K562 (cell line): ENCODE measurements around the gene PI4KA. TPM values are rescaled to one million over a fixed set of nuclear protein-coding genes. Genes with fewer than 3 reads are reported as not detected.
A peak's percentile ranks its signal among the peaks of the same experiment; 100 is the strongest.

Source experiments
- ATAC-seq: fragments of 200-7000 bp; cut with Tn5 transposase; 3 replicates; pipeline ENCODE4 v1.9.1; 2020; ENCODE audit warnings: moderate library complexity
- BruUV-seq: library from RNA; stranded (reverse); fragments of 400-500 nt; replicated peaks from 2 replicates; lab custom pipeline; 2021; lab: Mats Ljungman, UMichigan
- CTCF ChIA-PET: fragments of 300-600 bp; formaldehyde crosslinking; extraction: SDS; loops from one replicate; lab custom pipeline; 2021; ENCODE audit warnings: low intra/inter-chr PET ratio; lab: Yijun Ruan, JAX
- POLR2A ChIA-PET: fragments of 300-600, 350-650 bp; sonication (Branson Sonifier 250); formaldehyde crosslinking; extraction: SDS; loops from one replicate; lab custom pipeline; 2021; ENCODE audit warnings: antibody characterized with exemption, inconsistent platforms; lab: Yijun Ruan, JAX
- DNase-seq, 4 experiments: peaks; one replicate each; pipeline versions ENCODE4 v3.0.0 to v3.0.0-alpha.2; 2011 to 2018; ENCODE audit warnings: low spot score in 3 of 4, mixed read lengths in 3 of 4; ENCODE audit errors: extremely low read depth in 1 of 4
- FAIRE-seq: peaks from 2 replicates; lab custom pipeline; 2011; peaks lifted over from hg19 to GRCh38; lab: Jason Lieb, UNC
- H2AFZ ChIP-seq: 2 replicates; pipeline ENCODE4 v1.6.0; 2011; ENCODE audit warnings: low read depth, low read length, control low read depth, inconsistent platforms
- H3K27ac ChIP-seq: fragments of 200-600 bp; 3 replicates; pipeline ENCODE4 v1.8.0; 2011; ENCODE audit warnings: low read depth, mild to moderate bottlenecking, control low read depth, inconsistent platforms, low read length, moderate library complexity, mixed read lengths; ENCODE audit errors: extremely low read depth
- H3K27me3 ChIP-seq, 2 experiments: fragments of 300-600 bp in 1 of 2; 2 replicates in 1 of 2; 3 replicates in 1 of 2; pipeline versions ENCODE4 v1.6.0 to v1.8.0; 2011; ENCODE audit warnings: inconsistent platforms in 2 of 2, low read length in 2 of 2, mild to moderate bottlenecking in 1 of 2, mixed read lengths in 1 of 2, moderate library complexity in 1 of 2; ENCODE audit not compliant: control insufficient read depth in 2 of 2, insufficient read depth in 2 of 2
- H3K36me3 ChIP-seq: fragments of 300-600 bp; 3 replicates; pipeline ENCODE4 v1.8.0; 2011; ENCODE audit warnings: mild to moderate bottlenecking, low read length, inconsistent platforms; ENCODE audit not compliant: control insufficient read depth, insufficient read depth
- H3K4me1 ChIP-seq, 2 experiments: fragments of 200-600 bp in 1 of 2; replicated peaks in 1 of 2; 2 replicates in 1 of 2; 3 replicates in 1 of 2; pipeline versions ENCODE4 v1.5.1 to v1.8.0; 2011; ENCODE audit warnings: inconsistent platforms in 2 of 2, low read length in 2 of 2, mild to moderate bottlenecking in 1 of 2, mixed read lengths in 1 of 2, moderate library complexity in 1 of 2; ENCODE audit not compliant: control insufficient read depth in 2 of 2, insufficient read depth in 2 of 2
- H3K4me2 ChIP-seq: 2 replicates; pipeline ENCODE4 v1.6.1; 2011; ENCODE audit warnings: low read length, control low read depth, inconsistent platforms, mixed read lengths; ENCODE audit not compliant: insufficient read depth
- H3K4me3 ChIP-seq: fragments of 200-600 bp; sonication (generic), shearing (Covaris generic); 2 replicates; pipeline ENCODE4 v1.5.1; 2016; ENCODE audit warnings: control low read depth, inconsistent platforms
- H3K79me2 ChIP-seq: fragments of 200-600 bp; 3 replicates; pipeline ENCODE4 v1.8.0; 2011; ENCODE audit warnings: low read length, inconsistent platforms; ENCODE audit not compliant: control insufficient read depth, insufficient read depth
- H3K9ac ChIP-seq, 2 experiments: 2 replicates each; pipeline versions ENCODE4 v1.6.0 to v1.6.1; 2011; ENCODE audit warnings: low read depth in 2 of 2, low read length in 2 of 2, control low read depth in 1 of 2, inconsistent platforms in 1 of 2, mild to moderate bottlenecking in 1 of 2, mixed read lengths in 1 of 2; ENCODE audit not compliant: insufficient read depth in 1 of 2
- H3K9me1 ChIP-seq: one replicate; pipeline ENCODE4 v1.6.0; 2011; ENCODE audit warnings: inconsistent platforms, mild to moderate bottlenecking, low read length, moderate library complexity; ENCODE audit not compliant: control insufficient read depth, insufficient read depth
- H3K9me3 ChIP-seq: replicated peaks from 2 replicates; pipeline ENCODE4 v1.5.1; 2011; ENCODE audit warnings: low read depth, low read length, inconsistent platforms; ENCODE audit not compliant: control insufficient read depth, insufficient read depth
- H4K20me1 ChIP-seq: replicated peaks from 2 replicates; pipeline ENCODE4 v1.6.1; 2011; ENCODE audit warnings: low read length, inconsistent platforms, mixed read lengths; ENCODE audit not compliant: control insufficient read depth, insufficient read depth
- BCOR ChIP-seq: fragments of 450-650 bp; IDR thresholded peaks from 2 replicates; pipeline ENCODE4 v1.6.1; 2016
- KLF16 ChIP-seq: IDR thresholded peaks from 2 replicates; pipeline ENCODE4 v1.6.1; 2016; ENCODE audit warnings: antibody characterized with exemption
- NFE2 ChIP-seq: IDR thresholded peaks from 2 replicates; pipeline ENCODE4 v1.6.1; 2014; ENCODE audit warnings: antibody characterized with exemption, low read depth
- PCBP2 ChIP-seq: fragments of 200-400 bp; formaldehyde crosslinking; IDR thresholded peaks from 2 replicates; pipeline ENCODE4 v1.6.1; 2018; ENCODE audit warnings: low read length, low read depth, mild to moderate bottlenecking, moderate library complexity; ENCODE audit not compliant: poor library complexity, severe bottlenecking
- RCOR1 ChIP-seq, 2 experiments: IDR thresholded peaks; 2 replicates each; pipeline ENCODE4 v1.6.1; 2012; ENCODE audit warnings: low read depth in 2 of 2, low read length in 2 of 2, borderline replicate concordance in 1 of 2, improper control_type of control experiment in 1 of 2
- RUNX1 ChIP-seq: sonication (generic); IDR thresholded peaks from 2 replicates; pipeline ENCODE4 v1.6.1; 2016; ENCODE audit warnings: antibody characterized with exemption, low read depth
- SIN3B ChIP-seq: fragments of 450-650 bp; IDR thresholded peaks from 2 replicates; pipeline ENCODE4 v1.6.1; 2017; ENCODE audit warnings: low read depth, mild to moderate bottlenecking, moderate library complexity
- XRCC3 ChIP-seq: fragments of 450-650 bp; IDR thresholded peaks from 2 replicates; pipeline ENCODE4 v1.6.1; 2017; ENCODE audit warnings: mild to moderate bottlenecking, moderate library complexity
- ZNF274 ChIP-seq: IDR thresholded peaks from 2 replicates; pipeline ENCODE4 v1.6.1; 2011; ENCODE audit warnings: low read depth, mild to moderate bottlenecking, low read length, moderate library complexity, borderline replicate concordance
- ZNF507 ChIP-seq: conservative IDR thresholded peaks from 2 replicates; pipeline ENCODE4 v1.6.1; 2017; ENCODE audit warnings: missing genetic modification characterization, missing compliant biosample characterization
- ZNF785 ChIP-seq: fragments of 250-450 bp; sonication (Bioruptor Pico); IDR thresholded peaks from 2 replicates; pipeline ENCODE4 v1.4.0; 2020; ENCODE audit warnings: mild to moderate bottlenecking
- ZZZ3 ChIP-seq: fragments of 450-650 bp; IDR thresholded peaks from 2 replicates; pipeline ENCODE4 v1.6.1; 2016; ENCODE audit warnings: antibody characterized with exemption, mild to moderate bottlenecking, moderate library complexity
- WGBS: fragments of 100-300 bp; shearing (Covaris generic); methylation state at CpG from one replicate; pipeline ENCODE4 v1.1.6; 2016; ENCODE audit warnings: low coverage, mixed read lengths; ENCODE audit not compliant: insufficient coverage; ENCODE audit errors: missing lambda C conversion rate; 5-methylcytosine and 5-hydroxymethylcytosine counted together
- in situ Hi-C: fragments of 300-500 bp; cut with MboI; formaldehyde crosslinking; loops from 4 replicates; pipeline ENCODE4 v1.15.0; 2018; ENCODE audit warnings: inconsistent platforms, mixed read lengths
- intact Hi-C: fragments of 100-400 bp; cut with micrococcal nuclease; formaldehyde crosslinking; loops from 2 replicates; pipeline ENCODE4 v1.14.2; 2022
- polyA plus RNA-seq, 8 experiments: library from polyadenylated mRNA; depleted of rRNA in 4 of 8; stranded (reverse) in 5 of 8; unstranded in 3 of 8; fragments of >200 nt; fragmentation: Nextera tagmentation in 2 of 8; fragmentation: Illumina TruSeq in 1 of 8; extraction: Ambion mirVana in 2 of 8; extraction: Trizol in 1 of 8; gene quantifications; 2 replicates each; pipeline versions ENCODE4 v1.2.1 to v1.2.3, GENCODE V29; 2011 to 2014; ENCODE audit warnings: inconsistent platforms in 1 of 8, missing spikeins in 1 of 8
- total RNA-seq, 7 experiments: library from RNA; depleted of rRNA in 6 of 7; stranded (reverse); fragments of >200 nt in 6 of 7; fragmentation: Illumina TruSeq in 2 of 7; extraction: Trizol in 2 of 7; gene quantifications; 2 replicates each; pipeline versions ENCODE4 v1.2.1 to v1.2.3, GENCODE V29; 2011 to 2021; ENCODE audit warnings: low replicate concordance in 1 of 7
- TF ChIP-seq, protein P1 (sequence below): fragments of 450-650 bp; IDR thresholded peaks from 2 replicates; pipeline ENCODE4 v1.6.1; 2016
- TF ChIP-seq, protein P2 (sequence below): fragments of 450-650 bp; formaldehyde crosslinking; IDR thresholded peaks from 2 replicates; pipeline ENCODE4 v1.4.0; 2020; ENCODE audit warnings: mild to moderate bottlenecking, moderate library complexity
- TF ChIP-seq, protein P3 (sequence below), 2 experiments: fragments of 450-650 bp in 1 of 2; sonication (generic) in 1 of 2; formaldehyde crosslinking in 1 of 2; IDR thresholded peaks in 1 of 2; conservative IDR thresholded peaks in 1 of 2; 2 replicates each; pipeline versions ENCODE4 v1.6.1 to v1.8.1; 2016 to 2023; ENCODE audit warnings: mild to moderate bottlenecking in 2 of 2, moderate library complexity in 2 of 2, inconsistent platforms in 1 of 2, missing genetic modification reagents in 1 of 2
- TF ChIP-seq, protein P4 (sequence below): sonication (generic); formaldehyde crosslinking; IDR thresholded peaks from 2 replicates; pipeline ENCODE4 v1.5.0; 2020; ENCODE audit warnings: missing genetic modification reagents
- TF ChIP-seq, protein P5 (sequence below): sonication (generic); formaldehyde crosslinking; IDR thresholded peaks from 2 replicates; pipeline ENCODE4 v1.8.1; 2023; ENCODE audit warnings: mild to moderate bottlenecking, missing genetic modification reagents

Gene PI4KA
- total and polyA plus RNA-seq, 9 of the 15 experiments (the other 6 are each of a cell fraction or from before 2014, with no cell fraction given): 7.3 to 187 (median 84.7) TPM

DNA sequence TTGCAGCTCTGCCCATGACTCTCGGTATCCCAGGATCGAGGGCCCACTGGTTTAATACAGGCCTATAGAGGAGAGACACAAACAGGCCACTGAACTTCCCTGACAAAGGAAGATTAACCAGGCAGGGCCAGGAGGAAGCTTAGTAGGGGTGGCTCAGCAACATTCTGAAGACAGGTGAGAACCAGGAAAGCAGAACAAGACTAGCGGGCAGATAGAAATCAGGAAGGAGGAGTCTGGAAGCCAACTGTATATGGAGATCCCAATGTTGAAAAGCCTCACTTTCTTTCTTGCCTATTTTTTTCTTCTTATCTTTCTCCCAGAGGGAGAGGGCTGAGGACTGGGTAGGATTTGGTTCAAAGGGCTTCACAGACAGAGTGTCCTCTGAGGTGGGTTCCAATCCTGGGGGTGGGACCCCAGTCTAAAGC is 5.4 kb downstream of the PI4KA start:
- intact Hi-C loops (loop anchor here (2.0 to 10.0 kb wide), 2 partner anchors 76 to 802 kb away; no protein-coding TSS in a partner anchor), in situ Hi-C loops (no loop called here)
- POLR2A ChIA-PET: interaction anchor here (0.6 to 4.2 kb wide), 14 partner anchors 8 to 421 kb away, joined by 3 to 21 read pairs (median 4); no protein-coding TSS in a partner anchor
- TF ChIP-seq ZNF507 (tag) (no peak), ZNF274 (no peak), PCBP2 (no peak), NFE2 (no peak), BCOR (no peak), RCOR1 (IDR thresholded peaks at IDR 0.05; ENCODE audit: borderline replicate concordance in 1 of 2, low read depth in 2 of 2, low read length in 2 of 2) (peak in 1 of 2 experiments; percentile 82; a peak in 2 of 4 replicates), SIN3B (no peak), ZNF785 (CRISPR knock-in tag) (no peak), RUNX1 (no peak), ZZZ3 (no peak), KLF16 (no peak), XRCC3 (no peak)
- TF ChIP-seq, protein P1, sequence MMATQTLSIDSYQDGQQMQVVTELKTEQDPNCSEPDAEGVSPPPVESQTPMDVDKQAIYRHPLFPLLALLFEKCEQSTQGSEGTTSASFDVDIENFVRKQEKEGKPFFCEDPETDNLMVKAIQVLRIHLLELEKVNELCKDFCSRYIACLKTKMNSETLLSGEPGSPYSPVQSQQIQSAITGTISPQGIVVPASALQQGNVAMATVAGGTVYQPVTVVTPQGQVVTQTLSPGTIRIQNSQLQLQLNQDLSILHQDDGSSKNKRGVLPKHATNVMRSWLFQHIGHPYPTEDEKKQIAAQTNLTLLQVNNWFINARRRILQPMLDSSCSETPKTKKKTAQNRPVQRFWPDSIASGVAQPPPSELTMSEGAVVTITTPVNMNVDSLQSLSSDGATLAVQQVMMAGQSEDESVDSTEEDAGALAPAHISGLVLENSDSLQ: no peak
- TF ChIP-seq, protein P2, sequence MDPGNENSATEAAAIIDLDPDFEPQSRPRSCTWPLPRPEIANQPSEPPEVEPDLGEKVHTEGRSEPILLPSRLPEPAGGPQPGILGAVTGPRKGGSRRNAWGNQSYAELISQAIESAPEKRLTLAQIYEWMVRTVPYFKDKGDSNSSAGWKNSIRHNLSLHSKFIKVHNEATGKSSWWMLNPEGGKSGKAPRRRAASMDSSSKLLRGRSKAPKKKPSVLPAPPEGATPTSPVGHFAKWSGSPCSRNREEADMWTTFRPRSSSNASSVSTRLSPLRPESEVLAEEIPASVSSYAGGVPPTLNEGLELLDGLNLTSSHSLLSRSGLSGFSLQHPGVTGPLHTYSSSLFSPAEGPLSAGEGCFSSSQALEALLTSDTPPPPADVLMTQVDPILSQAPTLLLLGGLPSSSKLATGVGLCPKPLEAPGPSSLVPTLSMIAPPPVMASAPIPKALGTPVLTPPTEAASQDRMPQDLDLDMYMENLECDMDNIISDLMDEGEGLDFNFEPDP: no peak
- TF ChIP-seq, protein P3, sequence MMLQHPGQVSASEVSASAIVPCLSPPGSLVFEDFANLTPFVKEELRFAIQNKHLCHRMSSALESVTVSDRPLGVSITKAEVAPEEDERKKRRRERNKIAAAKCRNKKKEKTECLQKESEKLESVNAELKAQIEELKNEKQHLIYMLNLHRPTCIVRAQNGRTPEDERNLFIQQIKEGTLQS (IDR thresholded peaks at IDR 0.05): no peak
- TF ChIP-seq, protein P3 (CRISPR knock-in tag; conservative IDR thresholded peaks at IDR 0.05): peak; percentile 48; the same call in 1 of the 2 replicates
- TF ChIP-seq, protein P4, sequence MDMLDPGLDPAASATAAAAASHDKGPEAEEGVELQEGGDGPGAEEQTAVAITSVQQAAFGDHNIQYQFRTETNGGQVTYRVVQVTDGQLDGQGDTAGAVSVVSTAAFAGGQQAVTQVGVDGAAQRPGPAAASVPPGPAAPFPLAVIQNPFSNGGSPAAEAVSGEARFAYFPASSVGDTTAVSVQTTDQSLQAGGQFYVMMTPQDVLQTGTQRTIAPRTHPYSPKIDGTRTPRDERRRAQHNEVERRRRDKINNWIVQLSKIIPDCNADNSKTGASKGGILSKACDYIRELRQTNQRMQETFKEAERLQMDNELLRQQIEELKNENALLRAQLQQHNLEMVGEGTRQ (CRISPR knock-in tag): no peak
- TF ChIP-seq, protein P5, sequence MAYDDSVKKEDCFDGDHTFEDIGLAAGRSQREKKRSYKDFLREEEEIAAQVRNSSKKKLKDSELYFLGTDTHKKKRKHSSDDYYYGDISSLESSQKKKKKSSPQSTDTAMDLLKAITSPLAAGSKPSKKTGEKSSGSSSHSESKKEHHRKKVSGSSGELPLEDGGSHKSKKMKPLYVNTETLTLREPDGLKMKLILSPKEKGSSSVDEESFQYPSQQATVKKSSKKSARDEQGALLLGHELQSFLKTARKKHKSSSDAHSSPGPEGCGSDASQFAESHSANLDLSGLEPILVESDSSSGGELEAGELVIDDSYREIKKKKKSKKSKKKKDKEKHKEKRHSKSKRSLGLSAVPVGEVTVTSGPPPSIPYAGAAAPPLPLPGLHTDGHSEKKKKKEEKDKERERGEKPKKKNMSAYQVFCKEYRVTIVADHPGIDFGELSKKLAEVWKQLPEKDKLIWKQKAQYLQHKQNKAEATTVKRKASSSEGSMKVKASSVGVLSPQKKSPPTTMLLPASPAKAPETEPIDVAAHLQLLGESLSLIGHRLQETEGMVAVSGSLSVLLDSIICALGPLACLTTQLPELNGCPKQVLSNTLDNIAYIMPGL (CRISPR knock-in tag): peak; percentile 56; the same call in 1 of the 2 replicates

More for the DNA sequence above, 5.4 kb downstream of the PI4KA start:
- FAIRE-seq (no peak), ATAC-seq (peak; percentile 10), DNase-seq (peak; percentile 32 to 68 (median 48))
- no peak overlapping the region for H2AFZ ChIP-seq
- peak overlapping the region; percentile 27; the same call in 1 of the 2 replicates for H3K4me2 ChIP-seq
- H3K4me1 ChIP-seq: peaks cover 50 to 52% of the 10 kb centered on the region in 2 experiments
- H3K79me2 ChIP-seq: peaks cover 92% of the 10 kb centered on the region
- H3K9ac ChIP-seq: peak overlapping the region in 1 of 2 experiments; percentile 18; a peak in 1 of 4 replicates
- WGBS: 29% methylated on average over 3 of the region's 3 CpGs
- no peak overlapping the region for H3K4me3 ChIP-seq
- BruUV-seq: no TSS peak
- CTCF ChIA-PET: interaction anchor here (0.6 to 1.0 kb wide), 2 partner anchors 33 to 49 kb away, joined by 3 read pairs; no protein-coding TSS in a partner anchor
- no peaks in the 10 kb centered on the region for H3K9me3 ChIP-seq
- H3K9me1 ChIP-seq: no peaks in the 10 kb centered on the region
- peaks cover 43% of the 10 kb centered on the region for H4K20me1 ChIP-seq
- no peaks in the 10 kb centered on the region for H3K36me3 ChIP-seq
- no peaks in the 10 kb centered on the region for H3K27me3 ChIP-seq
- H3K27ac ChIP-seq: peak overlapping the region; percentile 3; the same call in 1 of the 3 replicates
